ENCODE measurements around the gene TXK.

Gene TXK

DNA sequence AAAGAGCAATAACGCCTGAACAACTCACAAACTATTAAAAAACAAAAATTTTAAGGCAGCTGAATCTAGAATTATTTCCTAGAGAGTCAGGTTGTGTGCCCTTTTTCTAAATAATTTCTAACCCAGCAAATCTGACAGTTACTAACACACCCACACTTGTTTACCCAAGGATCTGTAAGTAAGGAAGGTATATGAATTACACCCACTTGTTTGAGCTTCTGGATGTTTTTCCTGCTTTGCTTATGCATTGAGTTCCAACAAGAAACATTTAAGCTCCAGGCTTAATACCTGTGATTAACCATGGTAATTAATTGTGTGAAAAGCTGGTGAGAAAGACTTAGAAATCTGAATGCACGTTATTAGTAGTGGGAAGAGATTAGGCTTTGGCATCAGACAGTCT, 115.9 kb downstream of the TXK start:
- Histone ChIP-seq H3K27me3 (ENCODE audit: insufficient read depth, poor library complexity, severe bottlenecking) (no peaks in the 10 kb centered on the region), H3K4me1 (ENCODE audit: insufficient read depth, poor library complexity, severe bottlenecking) (peaks cover 5% of the 10 kb centered on the region), H3K9me3 (ENCODE audit: severe bottlenecking) (no peaks in the 10 kb centered on the region), H3K36me3 (ENCODE audit: low read depth) (no peaks in the 10 kb centered on the region; the same call in 1 of the 2 replicates), H3K27ac (ENCODE audit: poor library complexity, severe bottlenecking) (peak overlapping the region; percentile 65), H3K4me3 (ENCODE audit: severe bottlenecking) (no peak overlapping the region)
- ATAC-seq (ENCODE audit: low read depth) (no peak), DNase-seq (ENCODE audit: low spot score) (no peak)
- TF ChIP-seq, protein P1, sequence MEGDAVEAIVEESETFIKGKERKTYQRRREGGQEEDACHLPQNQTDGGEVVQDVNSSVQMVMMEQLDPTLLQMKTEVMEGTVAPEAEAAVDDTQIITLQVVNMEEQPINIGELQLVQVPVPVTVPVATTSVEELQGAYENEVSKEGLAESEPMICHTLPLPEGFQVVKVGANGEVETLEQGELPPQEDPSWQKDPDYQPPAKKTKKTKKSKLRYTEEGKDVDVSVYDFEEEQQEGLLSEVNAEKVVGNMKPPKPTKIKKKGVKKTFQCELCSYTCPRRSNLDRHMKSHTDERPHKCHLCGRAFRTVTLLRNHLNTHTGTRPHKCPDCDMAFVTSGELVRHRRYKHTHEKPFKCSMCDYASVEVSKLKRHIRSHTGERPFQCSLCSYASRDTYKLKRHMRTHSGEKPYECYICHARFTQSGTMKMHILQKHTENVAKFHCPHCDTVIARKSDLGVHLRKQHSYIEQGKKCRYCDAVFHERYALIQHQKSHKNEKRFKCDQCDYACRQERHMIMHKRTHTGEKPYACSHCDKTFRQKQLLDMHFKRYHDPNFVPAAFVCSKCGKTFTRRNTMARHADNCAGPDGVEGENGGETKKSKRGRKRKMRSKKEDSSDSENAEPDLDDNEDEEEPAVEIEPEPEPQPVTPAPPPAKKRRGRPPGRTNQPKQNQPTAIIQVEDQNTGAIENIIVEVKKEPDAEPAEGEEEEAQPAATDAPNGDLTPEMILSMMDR (IDR thresholded peaks at IDR 0.05; ENCODE audit: poor library complexity, severe bottlenecking), result no peak

DNA sequence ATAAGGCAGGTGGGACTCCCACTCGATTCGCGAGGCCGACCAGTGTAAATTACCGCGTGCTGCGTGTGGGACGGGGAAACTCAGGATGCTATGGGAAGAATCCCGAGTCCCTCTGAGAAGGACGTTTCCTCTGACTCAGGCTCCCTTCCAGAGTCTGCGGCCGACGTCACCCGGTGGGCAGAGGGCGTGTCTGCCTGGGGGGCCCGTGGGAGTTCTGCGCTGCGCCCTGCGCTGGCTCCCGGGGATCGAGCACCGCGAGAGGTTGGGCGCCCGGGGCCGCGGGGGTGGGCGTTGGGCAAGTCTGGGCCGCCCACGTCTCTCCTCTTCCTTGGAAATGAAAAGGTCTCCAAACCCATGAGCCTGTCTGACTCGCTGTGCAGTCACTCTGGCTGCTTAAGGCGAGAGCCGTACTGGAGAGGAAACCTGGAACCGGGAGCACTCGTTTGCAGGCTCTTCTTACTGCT, 116.9 kb downstream of the TXK start:
- peak; percentile 80 for DNase-seq (ENCODE audit: low spot score)
- no peaks in the 10 kb centered on the region for H3K27me3 ChIP-seq (ENCODE audit: insufficient read depth, poor library complexity, severe bottlenecking)
- TF ChIP-seq, protein P1 (IDR thresholded peaks at IDR 0.05; ENCODE audit: poor library complexity, severe bottlenecking), result no peak
- peak overlapping the region; percentile 58 for H3K4me3 ChIP-seq (ENCODE audit: severe bottlenecking)
- ATAC-seq (ENCODE audit: low read depth), result peak; percentile 71
- peak overlapping the region; percentile 65 for H3K27ac ChIP-seq (ENCODE audit: poor library complexity, severe bottlenecking)
- H3K9me3 ChIP-seq (ENCODE audit: severe bottlenecking), result no peaks in the 10 kb centered on the region
- peaks cover 5% of the 10 kb centered on the region for H3K4me1 ChIP-seq (ENCODE audit: insufficient read depth, poor library complexity, severe bottlenecking)
- no peaks in the 10 kb centered on the region for H3K36me3 ChIP-seq (ENCODE audit: low read depth)

Data from RWPE2 (cell line).